Activated gamma-delta T cell treated with Interleukin-2 at 50 U/mL for 16 hours (primary cell): ENCODE results near the gene AREL1.
A peak's percentile ranks its signal among the peaks of the same experiment; 100 is the strongest.
"Not testable (repeated sequence)": the region's sequence is repeated elsewhere in the genome, so short reads cannot be mapped to it uniquely, and the experiment has no call there.

Source experiments
- DNase-seq: peaks from one replicate; pipeline ENCODE4 v3.0.0-alpha.2; 2020

Gene AREL1

GRCh38 chr14:74712499-74713394 is at the start of gene AREL1, which contains the start of gene FCF1:
AREL1 (minus strand) TSS chr14:74713080; CDS start chr14:74685615, 27,465 bp downstream.
FCF1 (plus strand) TSS chr14:74713144; CDS start chr14:74713198, 54 bp downstream.
- peak; percentile 73 for DNase-seq

GRCh38 chr14:74758505-74758904 is 45.6 kb upstream of the AREL1 start:
- not testable (repeated sequence) for DNase-seq

- DNase-seq: no peak
These were observed 43.4 kb upstream of the AREL1 start for GRCh38 chr14:74756326-74756725.

DNA sequence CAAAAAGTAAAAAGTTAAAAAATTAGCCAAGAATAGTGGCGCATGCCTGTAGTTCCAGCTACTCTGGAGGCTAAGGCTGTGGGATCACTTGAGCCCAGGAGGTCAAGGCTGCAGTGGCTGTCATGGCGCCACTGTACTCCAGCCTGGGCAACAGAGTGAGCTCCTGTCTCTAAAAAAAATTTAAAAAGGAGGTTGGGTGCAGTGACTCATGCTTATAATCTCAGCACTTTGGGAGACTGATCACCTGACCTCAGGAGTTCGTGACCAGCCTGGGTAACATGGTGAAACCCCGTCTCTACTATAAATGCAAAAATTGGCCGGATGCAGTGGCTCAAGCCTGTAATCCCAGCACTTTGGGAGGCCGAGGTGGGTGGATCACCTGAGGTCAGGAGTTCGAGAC is 42.0 kb upstream of the AREL1 start:
- no peak for DNase-seq

DNA sequence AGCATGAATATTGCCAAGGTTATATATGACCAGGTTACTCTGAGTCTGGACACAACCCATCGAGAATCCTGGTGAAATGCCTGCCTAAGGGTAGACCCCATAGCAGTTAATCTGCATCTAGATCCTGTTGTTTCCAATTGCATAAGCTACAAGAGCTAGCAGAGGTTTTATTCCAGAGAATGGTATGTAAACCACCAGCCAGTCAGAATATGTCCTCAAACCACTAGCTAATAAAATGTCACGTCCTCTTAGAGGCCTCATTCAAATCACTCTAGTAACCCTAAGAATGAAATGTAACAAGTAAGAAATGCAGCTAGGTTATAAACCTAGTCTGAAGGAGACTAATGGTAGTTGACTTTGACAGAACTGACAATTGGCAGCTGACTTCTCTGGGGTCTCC is 41.3 kb upstream of the AREL1 start:
- no peak for DNase-seq

DNA sequence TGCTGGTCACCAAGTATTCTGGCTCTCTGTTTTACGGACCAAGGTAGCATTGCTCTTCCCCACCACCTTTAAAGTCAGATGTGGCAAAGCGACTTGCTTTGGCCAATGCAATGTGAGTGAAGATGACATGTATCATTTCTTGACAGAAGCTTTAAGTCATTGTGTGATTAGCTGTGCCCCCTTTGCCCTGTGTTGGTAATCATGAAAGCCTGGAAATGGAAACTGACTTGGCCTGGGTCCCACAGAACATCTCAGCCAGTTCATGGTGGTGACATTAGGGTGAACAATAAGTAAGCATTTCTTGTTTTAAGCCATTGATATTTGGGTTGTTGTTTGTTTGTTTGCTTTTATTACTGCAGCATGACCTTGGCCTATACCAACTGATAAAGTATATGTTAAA is 34.4 kb upstream of the AREL1 start:
- no peak for DNase-seq

DNA sequence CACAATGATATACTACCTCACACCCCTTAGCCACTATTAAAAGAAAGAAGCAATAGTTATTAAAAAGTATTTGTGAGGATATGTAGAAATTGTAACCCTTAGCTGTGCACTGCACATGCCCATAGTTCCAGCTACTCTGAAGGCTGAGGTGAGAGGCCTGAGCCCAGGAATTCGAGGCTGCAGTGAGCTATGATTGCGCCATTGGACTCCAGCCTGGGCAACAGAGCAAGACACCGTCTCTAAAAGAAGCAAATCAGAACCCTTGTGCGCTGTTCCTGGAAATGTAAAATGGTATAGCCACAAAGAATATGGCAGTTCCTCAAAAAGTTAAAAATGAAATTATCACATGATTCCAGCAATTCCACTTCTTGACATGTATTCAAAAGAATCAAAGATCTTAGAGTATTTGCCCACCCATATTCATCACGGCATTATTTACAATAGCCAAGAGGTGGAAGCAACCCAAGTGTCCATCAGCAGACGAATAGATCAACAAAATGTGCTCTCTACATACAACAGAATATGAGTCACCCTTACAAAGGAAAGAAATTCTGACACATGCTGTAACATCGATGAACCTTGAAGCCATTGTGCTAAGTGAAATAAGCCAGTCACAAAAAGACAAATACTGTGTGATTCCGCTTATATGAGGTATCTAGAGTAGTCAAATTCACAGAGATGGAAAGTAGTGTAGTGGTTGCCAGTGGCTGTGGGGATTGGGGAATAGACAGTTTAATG is 26.6 kb upstream of the AREL1 start:
- no peak for DNase-seq

GRCh38 chr14:74737753-74738325 is 25.0 kb upstream of the AREL1 start:
- DNase-seq: no peak

DNA sequence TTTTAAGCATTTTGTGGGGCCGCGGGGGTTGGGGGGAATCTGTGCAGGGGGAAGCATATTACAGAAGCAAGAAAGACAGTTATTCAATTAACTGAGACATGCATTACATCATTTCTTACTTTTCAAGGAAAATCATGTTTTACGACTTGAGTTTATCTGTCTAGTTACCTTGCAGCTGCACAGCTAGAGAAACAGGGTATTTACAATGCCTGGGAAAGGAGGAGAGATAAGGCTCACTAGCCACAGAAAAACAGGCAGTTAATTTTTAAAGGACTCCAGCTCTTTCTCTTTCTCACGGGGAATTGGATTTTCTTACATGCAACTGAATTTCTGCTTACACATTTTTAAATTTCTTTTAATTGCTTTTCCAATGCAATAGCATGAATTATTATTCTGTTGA is 22.2 kb upstream of the AREL1 start:
- DNase-seq: no peak

- no peak for DNase-seq
These were observed 20.3 kb upstream of the AREL1 start for GRCh38 chr14:74733221-74733620.

DNA sequence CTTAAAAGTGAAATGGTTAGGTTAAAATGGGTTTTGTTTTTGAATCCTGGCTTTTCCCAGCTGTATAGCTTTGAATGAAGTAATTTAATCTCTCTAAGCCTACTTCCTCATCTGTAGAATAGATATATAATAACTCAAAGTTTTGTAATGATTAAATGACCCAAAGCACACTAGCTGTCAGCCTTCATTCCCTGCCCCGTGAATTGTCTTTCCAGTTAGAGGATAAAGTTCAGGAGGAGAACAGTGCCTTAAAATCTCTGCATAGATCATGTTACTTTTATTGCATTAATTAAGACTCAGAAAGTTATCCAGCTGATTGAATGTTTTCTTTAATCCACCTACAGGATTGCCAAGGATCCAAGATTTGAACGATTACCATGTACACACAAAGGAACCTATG is 19.5 kb upstream of the AREL1 start:
- no peak for DNase-seq

GRCh38 chr14:74723134-74723533 is 10.3 kb upstream of the AREL1 start:
- no peak for DNase-seq

GRCh38 chr14:74720526-74720925 is 7.6 kb upstream of the AREL1 start:
- no peak for DNase-seq

- no peak for DNase-seq
These were observed 485 bp upstream of the AREL1 start for GRCh38 chr14:74713395-74713735.

DNA sequence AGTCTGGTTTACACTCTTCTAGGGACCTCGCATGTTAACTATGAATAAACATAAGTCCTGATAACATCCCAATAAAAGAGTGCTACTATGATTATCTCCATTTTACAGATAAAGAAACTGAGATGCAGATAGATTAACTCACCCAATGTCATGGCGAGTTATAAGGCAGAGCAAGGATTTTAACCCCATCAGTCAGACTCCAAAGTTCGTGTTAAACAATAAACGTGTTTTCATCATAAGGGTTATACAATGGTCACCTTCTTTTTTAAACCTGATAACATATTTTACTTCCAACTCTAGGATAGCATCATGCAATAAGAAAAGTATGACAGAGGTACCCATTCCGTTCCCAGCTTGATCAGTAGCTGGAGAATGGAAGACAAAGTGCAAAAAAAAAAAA is 1.2 kb downstream of the AREL1 start:
- DNase-seq: no peak

- DNase-seq: no peak
These were observed 2.4 kb downstream of the AREL1 start for GRCh38 chr14:74710480-74710879.

GRCh38 chr14:74705613-74706500 is 7.0 kb downstream of the AREL1 start:
- no peak for DNase-seq

DNA sequence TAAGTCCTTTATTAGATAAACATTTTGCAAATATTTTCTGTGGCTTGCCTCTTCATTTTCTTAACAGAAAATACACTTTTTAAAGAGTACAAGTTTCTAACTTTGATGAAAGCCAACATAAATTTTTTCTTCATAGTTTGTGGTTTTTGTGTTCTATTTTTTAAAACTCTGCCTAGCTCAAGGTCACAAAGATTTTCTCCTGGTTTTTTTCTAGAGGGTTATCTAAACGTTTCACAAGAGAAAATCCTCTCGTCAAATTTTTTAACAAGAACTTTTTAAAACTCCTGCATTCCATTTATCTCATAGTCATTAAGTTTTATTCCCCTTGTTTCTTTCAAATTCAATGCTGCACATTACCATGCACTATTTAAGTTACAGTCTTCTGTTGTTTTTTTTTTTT is 8.2 kb downstream of the AREL1 start:
- no peak for DNase-seq

- DNase-seq: no peak
These were observed 9.8 kb downstream of the AREL1 start for GRCh38 chr14:74703043-74703442.

DNA sequence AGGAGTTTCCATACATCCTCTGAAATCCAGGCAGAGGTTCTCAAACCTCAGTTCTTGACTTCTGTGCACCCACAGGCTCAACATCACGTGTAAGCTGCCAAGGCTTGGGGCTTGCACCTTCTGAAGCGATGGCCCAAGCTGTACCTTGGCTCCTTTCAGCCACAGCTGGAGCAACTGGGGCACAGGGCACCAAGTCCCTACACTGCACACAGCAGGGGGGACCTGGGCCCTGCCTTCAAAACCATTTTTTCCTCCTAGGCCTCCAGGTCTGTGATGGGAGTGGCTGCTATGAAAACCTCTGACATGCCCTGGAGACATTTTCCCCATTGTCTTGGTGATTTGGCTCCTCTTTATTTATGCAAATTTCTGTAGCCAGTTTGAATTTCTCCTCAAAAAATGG is 10.6 kb downstream of the AREL1 start:
- DNase-seq: no peak

- no peak for DNase-seq
These were observed 14.4 kb downstream of the AREL1 start for GRCh38 chr14:74698465-74698864.

DNA sequence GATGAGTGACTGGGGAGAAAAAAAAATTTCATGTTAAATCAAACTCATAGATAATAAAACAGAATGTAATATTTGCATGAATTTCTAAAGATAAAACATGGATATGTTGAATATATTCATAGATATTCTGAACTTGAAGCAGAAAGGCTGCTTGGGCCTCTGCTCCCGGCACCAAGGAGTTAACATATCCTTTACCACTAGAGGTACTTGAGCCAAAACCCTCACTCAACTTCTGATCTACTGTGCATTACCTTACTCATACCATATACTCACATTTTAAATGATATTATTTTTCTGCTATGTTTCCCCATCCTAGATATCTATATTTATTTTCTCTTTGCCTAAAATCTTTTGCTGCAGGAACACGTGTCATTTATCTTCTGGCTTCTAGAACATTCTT is 14.9 kb downstream of the AREL1 start:
- DNase-seq: no peak

GRCh38 chr14:74697543-74697942 is 15.3 kb downstream of the AREL1 start:
- DNase-seq: no peak
